Skeletal muscle satellite cell (primary cell): ENCODE data around the gene DCLRE1C.

Experiments used
- H3K27me3 ChIP-seq: 2 replicates; pipeline ENCODE4 v1.7.0; 2013; ENCODE audit warnings: low read length; ENCODE audit not compliant: control insufficient read depth, insufficient read depth
- H3K36me3 ChIP-seq: 2 replicates; pipeline ENCODE4 v1.7.0; 2013; ENCODE audit warnings: mild to moderate bottlenecking, control low read depth, low read length; ENCODE audit not compliant: insufficient read depth
- H3K4me1 ChIP-seq: 2 replicates; pipeline ENCODE4 v1.7.0; 2013; ENCODE audit warnings: low read length; ENCODE audit not compliant: control insufficient read depth, insufficient read depth
- H3K4me2 ChIP-seq: 2 replicates; pipeline ENCODE4 v1.7.0; 2013; ENCODE audit warnings: mild to moderate bottlenecking, low read length
- H3K4me3 ChIP-seq: 2 replicates; pipeline ENCODE4 v1.7.0; 2013; ENCODE audit warnings: low read length
- H3K9ac ChIP-seq: 2 replicates; pipeline ENCODE4 v1.7.0; 2013; ENCODE audit warnings: mild to moderate bottlenecking, low read depth, low read length, moderate library complexity
- H3K9me3 ChIP-seq: replicated peaks from 2 replicates; pipeline ENCODE4 v1.7.0; 2013; ENCODE audit warnings: mild to moderate bottlenecking, control low read depth, low read length

The DCLRE1C gene

DNA sequence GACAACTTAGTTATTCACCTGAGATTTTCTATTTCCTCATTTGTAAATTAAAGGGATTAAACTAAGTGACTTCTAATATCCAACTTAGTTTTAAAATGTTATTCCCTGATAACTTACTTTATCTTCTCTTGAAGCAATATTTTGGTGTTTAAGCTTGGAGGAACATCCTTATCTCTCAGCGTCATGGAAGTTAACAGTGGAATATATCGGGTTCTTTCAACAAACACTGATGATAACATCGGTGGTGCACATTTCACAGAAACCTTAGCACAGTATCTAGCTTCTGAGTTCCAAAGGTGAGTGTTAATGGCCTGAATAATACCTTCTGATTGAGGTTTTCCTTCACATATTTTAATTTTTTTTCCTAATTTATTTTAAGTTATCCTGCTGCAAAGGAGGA, 101.7 kb downstream of the DCLRE1C start:
- H3K36me3 ChIP-seq, result peaks cover 21% of the 10 kb centered on the region

More for the DNA sequence above, 101.7 kb downstream of the DCLRE1C start:
- H3K27me3 ChIP-seq, result no peaks in the 10 kb centered on the region
- H3K9me3 ChIP-seq, result no peaks in the 10 kb centered on the region
- no peak overlapping the region for H3K4me2 ChIP-seq
- H3K4me1 ChIP-seq, result no peaks in the 10 kb centered on the region
- no peak overlapping the region for H3K9ac ChIP-seq
- no peak overlapping the region for H3K4me3 ChIP-seq
